Large intestine (tissue), 3 donors: ENCODE data around the gene OMP. TPM values are rescaled to one million over a fixed set of nuclear protein-coding genes. Genes with fewer than 3 reads are reported as not detected.
A peak's percentile ranks its signal among the peaks of the same experiment; 100 is the strongest.
"Not testable (repeated sequence)": the region's sequence is repeated elsewhere in the genome, so short reads cannot be mapped to it uniquely, and the experiment has no call there.

ENCODE experiments used
- DNase-seq, 2 donors: peaks; one replicate each; pipeline versions ENCODE4 v3.0.0 to v3.0.0-alpha.2; 2013
- H3K27ac ChIP-seq: one replicate; pipeline ENCODE4 v1.5.1; 2013; ENCODE audit warnings: low read length
- H3K27me3 ChIP-seq: 2 replicates; pipeline ENCODE4 v1.6.1; 2013; ENCODE audit warnings: low read length; ENCODE audit not compliant: control insufficient read depth, insufficient read depth
- H3K36me3 ChIP-seq: 2 replicates; pipeline ENCODE4 v1.6.1; 2013; ENCODE audit warnings: low read length; ENCODE audit not compliant: control insufficient read depth, insufficient read depth
- H3K4me1 ChIP-seq: one replicate; pipeline ENCODE4 v1.6.1; 2013; ENCODE audit warnings: low read length; ENCODE audit not compliant: control insufficient read depth, insufficient read depth
- H3K4me3 ChIP-seq: one replicate; pipeline ENCODE4 v1.5.1; 2013; ENCODE audit warnings: low read length
- H3K9me3 ChIP-seq: one replicate; pipeline ENCODE4 v1.6.1; 2013; ENCODE audit warnings: mild to moderate bottlenecking, low read depth, low read length, moderate library complexity; ENCODE audit not compliant: control insufficient read depth
- WGBS: methylation state at CpG from one replicate; pipeline ENCODE4 v1.1.5; 2013; ENCODE audit warnings: low lambda C conversion rate; ENCODE audit not compliant: insufficient coverage; 5-methylcytosine and 5-hydroxymethylcytosine counted together
- polyA plus RNA-seq: library from polyadenylated mRNA; unstranded; fragments of 120-200 nt; gene quantifications from one replicate; pipeline ENCODE4 v1.2.1, GENCODE V29; 2013

OMP gene
- polyA plus RNA-seq, 1 donor: 1.1 TPM

DNA sequence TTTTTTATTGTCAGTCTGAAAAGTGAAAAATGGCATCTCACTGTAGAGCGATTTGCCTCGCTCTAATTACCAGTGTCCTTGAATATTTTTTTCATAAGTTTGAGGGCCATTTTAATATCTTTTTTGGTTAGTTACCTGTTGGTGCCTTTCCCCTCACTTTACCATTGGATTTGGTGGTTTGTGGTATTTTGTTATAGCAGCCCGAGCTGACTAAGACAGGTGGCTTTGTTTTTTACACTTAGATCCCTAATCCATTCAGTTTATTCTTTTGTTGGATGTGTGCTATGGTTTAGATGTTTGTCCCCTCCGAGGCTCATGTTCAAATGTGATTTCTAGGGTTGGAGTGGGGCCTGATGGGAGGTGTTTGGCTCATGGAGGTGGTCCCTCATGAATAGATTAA, 42.4 kb upstream of the OMP start:
- 100% methylated on average over 2 of the region's 4 CpGs for WGBS
- H3K4me1 ChIP-seq: peaks cover 18% of the 10 kb centered on the region
- H3K27ac ChIP-seq: no peak overlapping the region
- H3K4me3 ChIP-seq: no peak overlapping the region
- no peak for DNase-seq
- H3K9me3 ChIP-seq: peaks cover 25% of the 10 kb centered on the region
- no peaks in the 10 kb centered on the region for H3K36me3 ChIP-seq
- H3K27me3 ChIP-seq: no peaks in the 10 kb centered on the region

DNA sequence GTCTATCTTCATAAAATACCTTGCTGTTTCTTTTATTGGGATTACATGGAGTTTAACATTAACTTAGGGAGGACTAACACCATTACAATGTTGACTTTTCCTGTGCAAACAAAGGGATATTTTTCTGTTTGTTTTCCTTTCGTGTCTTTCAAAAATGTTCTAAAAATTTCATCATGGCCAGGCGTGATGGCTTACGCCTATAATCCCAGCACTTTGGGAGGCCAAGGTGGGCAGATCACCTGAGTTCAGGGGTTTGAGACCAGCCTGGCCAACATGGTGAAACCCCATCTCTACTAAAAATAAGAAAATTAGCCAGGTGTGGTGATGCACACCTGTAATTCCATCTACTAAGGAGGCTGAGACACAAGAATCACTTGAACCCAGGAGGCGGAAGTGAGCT, 41.4 kb upstream of the OMP start:
- 60% methylated on average over 1 of the region's 4 CpGs for WGBS
- H3K27me3 ChIP-seq, H3K4me3 ChIP-seq, H3K27ac ChIP-seq, H3K36me3 ChIP-seq: not testable (repeated sequence)
- Histone ChIP-seq H3K9me3 (peaks cover 17% of the 10 kb centered on the region), H3K4me1 (peaks cover 28% of the 10 kb centered on the region)
- DNase-seq: peak in 1 of 2 donors; percentile 57

DNA sequence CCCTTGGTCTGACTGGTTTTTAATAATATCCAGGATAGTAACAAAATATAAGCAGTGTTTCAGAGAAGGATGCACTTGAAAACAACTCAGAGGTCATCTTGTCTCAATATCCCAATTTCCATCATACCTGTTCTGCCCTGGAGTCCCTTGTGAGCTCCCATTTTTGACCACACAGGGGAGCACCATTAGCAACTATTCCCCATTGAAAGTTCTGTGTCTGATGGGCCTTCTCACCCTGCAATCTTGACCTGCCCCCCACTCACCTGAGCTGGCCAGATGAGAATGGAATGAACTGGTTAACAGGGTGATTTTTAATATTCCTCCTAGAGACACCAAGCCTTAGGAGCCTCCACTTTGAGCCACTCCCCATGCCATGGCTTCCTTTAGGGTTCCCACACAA, 39.7 kb upstream of the OMP start:
- DNase-seq: no peak
- no peaks in the 10 kb centered on the region for H3K27me3 ChIP-seq
- no peaks in the 10 kb centered on the region for H3K36me3 ChIP-seq
- H3K4me3 ChIP-seq: no peak overlapping the region
- H3K9me3 ChIP-seq: peaks cover 2% of the 10 kb centered on the region
- peaks cover 30% of the 10 kb centered on the region for H3K4me1 ChIP-seq
- peak overlapping the region; percentile 41 for H3K27ac ChIP-seq

- no CpG with 5 or more reads among the region's 1 CpG for WGBS
- Histone ChIP-seq H3K9me3 (no peaks in the 10 kb centered on the region), H3K4me3 (no peak overlapping the region), H3K4me1 (peaks cover 35% of the 10 kb centered on the region), H3K27ac (peak overlapping the region; percentile 41), H3K36me3 (no peaks in the 10 kb centered on the region), H3K27me3 (no peaks in the 10 kb centered on the region)
- peak in 1 of 2 donors; percentile 49 for DNase-seq
Observed at GRCh38 chr11:77063407-77063806, 39.2 kb upstream of the OMP start.

- H3K36me3 ChIP-seq: no peaks in the 10 kb centered on the region
- DNase-seq: no peak
- no CpG with 5 or more reads among the region's 4 CpGs for WGBS
- H3K4me1 ChIP-seq: peaks cover 36% of the 10 kb centered on the region
- H3K27ac ChIP-seq: peak overlapping the region; percentile 41
- H3K27me3 ChIP-seq: no peaks in the 10 kb centered on the region
- no peak overlapping the region for H3K4me3 ChIP-seq
- H3K9me3 ChIP-seq: no peaks in the 10 kb centered on the region
Observed at GRCh38 chr11:77063861-77064260, 38.8 kb upstream of the OMP start.

DNA sequence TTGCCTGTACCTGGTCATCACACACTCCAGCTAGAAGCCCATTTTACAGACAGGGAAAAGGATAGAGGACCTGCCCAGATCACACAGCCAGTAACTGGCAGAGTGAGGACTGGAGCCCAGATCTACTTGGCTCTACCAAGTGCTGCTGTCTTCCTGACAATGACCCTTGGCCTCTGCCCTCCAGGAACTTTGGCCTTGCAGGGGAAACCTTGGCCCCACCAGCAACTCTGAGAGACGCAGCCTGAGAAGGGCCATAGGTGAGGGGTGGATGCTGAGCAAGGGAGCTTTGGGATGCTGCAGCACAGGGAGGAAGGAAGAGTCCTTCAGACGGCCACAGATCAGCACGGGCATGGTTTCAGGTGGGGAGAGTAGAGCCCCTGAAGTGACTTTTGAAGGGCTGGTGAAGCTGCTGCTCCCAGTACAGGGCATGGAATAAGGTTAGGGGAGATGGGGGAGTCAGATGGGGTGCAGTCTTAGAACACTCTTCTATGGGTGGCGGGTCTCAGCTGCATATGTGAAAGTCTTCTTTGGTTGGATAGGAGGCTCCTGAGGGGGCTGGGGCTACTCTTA, 37.9 kb upstream of the OMP start:
- no peaks in the 10 kb centered on the region for H3K9me3 ChIP-seq
- H3K27ac ChIP-seq: no peak overlapping the region
- no peak for DNase-seq
- no peak overlapping the region for H3K4me3 ChIP-seq
- no peaks in the 10 kb centered on the region for H3K36me3 ChIP-seq
- peaks cover 36% of the 10 kb centered on the region for H3K4me1 ChIP-seq
- H3K27me3 ChIP-seq: no peaks in the 10 kb centered on the region
- no CpG with 5 or more reads among the region's 4 CpGs for WGBS

DNA sequence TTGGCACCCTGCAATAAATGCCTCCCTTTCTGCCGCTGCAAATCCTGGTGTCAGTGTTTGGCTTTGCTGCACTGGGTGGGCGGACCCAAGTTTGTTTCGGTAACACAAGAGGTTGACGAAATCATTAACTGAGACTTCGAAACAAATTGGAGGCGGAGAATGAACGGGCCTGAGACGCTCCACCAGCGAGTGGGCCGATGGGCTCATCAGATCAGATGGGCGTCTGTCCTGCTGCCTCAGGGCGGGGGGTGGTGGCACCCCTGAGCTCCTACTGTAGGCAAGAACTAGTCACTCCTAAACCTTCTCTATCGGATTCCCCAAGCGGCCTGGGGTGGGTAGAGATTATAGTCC, 36.8 kb upstream of the OMP start:
- Histone ChIP-seq H3K4me3 (peak overlapping the region; percentile 81), H3K9me3 (no peaks in the 10 kb centered on the region), H3K27me3 (no peaks in the 10 kb centered on the region), H3K4me1 (peaks cover 37% of the 10 kb centered on the region), H3K27ac (peak overlapping the region; percentile 89), H3K36me3 (no peaks in the 10 kb centered on the region)
- WGBS: no CpG with 5 or more reads among the region's 14 CpGs
- peak in 1 of 2 donors; percentile 67 for DNase-seq

GRCh38 chr11:77066229-77067042, 36.2 kb upstream of the OMP start, which contains the start of gene CAPN5:
TSS of gene CAPN5 (plus strand) at chr11:77066971. CDS start at chr11:77084887, 17,916 bp downstream.
- H3K27me3 ChIP-seq: no peaks in the 10 kb centered on the region
- WGBS: no CpG with 5 or more reads among the region's 69 CpGs
- H3K4me3 ChIP-seq: peak within 1 kb of the TSS; percentile 81
- no peaks in the 10 kb centered on the region for H3K36me3 ChIP-seq
- peak within 1 kb of the TSS; percentile 89 for H3K27ac ChIP-seq
- peak; percentile 95 for DNase-seq
- H3K9me3 ChIP-seq: no peaks in the 10 kb centered on the region
- H3K4me1 ChIP-seq: peaks cover 43% of the 10 kb centered on the region

DNA sequence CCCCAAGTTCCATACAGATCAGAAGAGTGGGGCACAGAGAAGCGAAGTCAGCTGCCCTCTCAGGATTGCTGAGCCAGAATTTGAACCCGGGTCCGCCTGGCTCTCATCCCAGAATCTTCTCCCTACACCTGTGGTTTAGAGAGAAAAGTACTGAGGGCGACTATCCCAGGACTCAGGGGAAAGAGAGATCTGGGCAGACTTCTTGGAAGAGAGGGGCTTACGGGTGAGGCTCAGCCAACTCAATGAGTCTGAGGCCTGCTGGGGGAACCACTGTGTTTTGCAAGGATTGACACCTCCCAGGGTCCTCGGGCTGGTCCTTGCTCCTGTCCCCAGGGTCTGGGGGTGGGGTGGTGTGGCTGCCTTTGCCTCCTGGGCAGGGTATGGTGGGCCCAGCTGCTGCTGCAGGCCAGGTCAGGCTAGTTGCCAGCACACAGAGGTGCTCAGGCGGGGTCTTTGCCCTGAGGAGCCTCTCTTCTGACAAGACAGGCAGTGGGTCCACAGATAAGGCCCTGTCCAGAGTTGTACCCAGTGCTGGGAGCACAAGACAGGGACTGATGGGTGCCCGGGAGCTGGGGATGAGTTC, 34.7 kb upstream of the OMP start:
- no peak for DNase-seq
- Histone ChIP-seq H3K4me3 (peak overlapping the region; percentile 72), H3K27me3 (no peaks in the 10 kb centered on the region), H3K27ac (no peak overlapping the region), H3K4me1 (peaks cover 57% of the 10 kb centered on the region), H3K9me3 (no peaks in the 10 kb centered on the region), H3K36me3 (no peaks in the 10 kb centered on the region)
- WGBS: no CpG with 5 or more reads among the region's 8 CpGs

- H3K36me3 ChIP-seq: no peaks in the 10 kb centered on the region
- no peaks in the 10 kb centered on the region for H3K9me3 ChIP-seq
- WGBS: 80% methylated on average over 1 of the region's 7 CpGs
- H3K4me3 ChIP-seq: no peak overlapping the region
- no peak for DNase-seq
- H3K27ac ChIP-seq: no peak overlapping the region
- H3K27me3 ChIP-seq: no peaks in the 10 kb centered on the region
- peaks cover 61% of the 10 kb centered on the region for H3K4me1 ChIP-seq
Observed at GRCh38 chr11:77068457-77069335, 33.9 kb upstream of the OMP start.
